H1 (cell line): ENCODE results near the gene GET3. TPM values are rescaled to one million over a fixed set of nuclear protein-coding genes. Genes with fewer than 3 reads are reported as not detected.

ENCODE experiments used
- CTCF ChIA-PET: fragments of 300-600 bp; sonication (Branson Sonifier 250); formaldehyde crosslinking; loops from one replicate; lab custom pipeline; 2021; ENCODE audit not compliant: partially characterized antibody; lab: Charles Lee
- POLR2A ChIA-PET: fragments of 300-600 bp; sonication (Branson Sonifier 250); formaldehyde crosslinking; loops from one replicate; lab custom pipeline; 2021; ENCODE audit warnings: inconsistent platforms; ENCODE audit not compliant: partially characterized antibody; lab: Charles Lee
- DNase-seq, 2 experiments: peaks; one replicate each; pipeline versions ENCODE4 v3.0.0 to v3.0.0-alpha.2; 2010 to 2022; ENCODE audit warnings: low spot score in 2 of 2, low read depth in 1 of 2, mixed read lengths in 1 of 2
- FAIRE-seq: peaks from 2 replicates; lab custom pipeline; 2011; peaks lifted over from hg19 to GRCh38; lab: Jason Lieb, UNC
- H2AFZ ChIP-seq: 2 replicates; pipeline ENCODE4 v1.8.1; 2012; ENCODE audit warnings: low read length, inconsistent platforms
- H2AK5ac ChIP-seq: 2 replicates; pipeline ENCODE4 v1.6.1; 2013; ENCODE audit warnings: low read depth, low read length
- H2BK120ac ChIP-seq: replicated peaks from 2 replicates; pipeline ENCODE3; 2013; ENCODE audit warnings: low read depth, low read length, inconsistent platforms
- H2BK12ac ChIP-seq: 2 replicates; pipeline ENCODE4 v1.6.1; 2013; ENCODE audit warnings: low read depth, low read length
- H2BK15ac ChIP-seq: 2 replicates; pipeline ENCODE4 v1.6.1; 2013; ENCODE audit warnings: low read length
- H2BK20ac ChIP-seq: 2 replicates; pipeline ENCODE4 v1.6.1; 2013; ENCODE audit warnings: low read length
- H2BK5ac ChIP-seq: 2 replicates; pipeline ENCODE4 v1.6.1; 2013; ENCODE audit warnings: low read depth, low read length
- H3K14ac ChIP-seq: 2 replicates; pipeline ENCODE4 v1.6.1; 2013; ENCODE audit warnings: inconsistent platforms; ENCODE audit not compliant: insufficient read length
- H3K18ac ChIP-seq: 2 replicates; pipeline ENCODE4 v1.6.1; 2013; ENCODE audit warnings: low read length; ENCODE audit errors: extremely low read depth
- H3K23ac ChIP-seq: 2 replicates; pipeline ENCODE4 v1.6.1; 2013; ENCODE audit warnings: inconsistent platforms; ENCODE audit not compliant: insufficient read length
- H3K23me2 ChIP-seq: 2 replicates; pipeline ENCODE4 v1.6.1; 2013; ENCODE audit warnings: low read depth, low read length
- H3K27ac ChIP-seq: 2 replicates; pipeline ENCODE4 v1.6.1; 2011; ENCODE audit warnings: low read depth, low read length, inconsistent platforms
- H3K27me3 ChIP-seq, 4 experiments: replicated peaks in 1 of 4; 1 replicate in 1 of 4; 2 replicates in 3 of 4; pipeline versions ENCODE4 v1.6.1 to v1.8.1; 2011 to 2013; ENCODE audit warnings: low read length in 3 of 4, mild to moderate bottlenecking in 3 of 4, inconsistent platforms in 2 of 4, mixed read lengths in 2 of 4, moderate library complexity in 1 of 4; ENCODE audit not compliant: control insufficient read depth in 3 of 4, insufficient read depth in 3 of 4; ENCODE audit errors: extremely low read depth in 1 of 4
- H3K36me3 ChIP-seq, 4 experiments: 2 replicates each; pipeline versions ENCODE4 v1.6.1 to v1.8.1; 2011 to 2013; ENCODE audit warnings: mild to moderate bottlenecking in 4 of 4, low read length in 3 of 4, moderate library complexity in 2 of 4, control low read depth in 1 of 4, inconsistent platforms in 1 of 4; ENCODE audit not compliant: insufficient read depth in 4 of 4, control insufficient read depth in 2 of 4
- H3K4ac ChIP-seq: replicated peaks from 2 replicates; pipeline ENCODE3; 2013; ENCODE audit warnings: low read length, low read depth, mixed read lengths, inconsistent platforms; ENCODE audit not compliant: insufficient read length
- H3K4me1 ChIP-seq, 4 experiments: replicated peaks in 1 of 4; 1 replicate in 1 of 4; 2 replicates in 3 of 4; pipeline versions ENCODE4 v1.6.1 to v1.8.1; 2011 to 2013; ENCODE audit warnings: low read length in 3 of 4, inconsistent platforms in 2 of 4, mixed read lengths in 1 of 4; ENCODE audit not compliant: insufficient read depth in 4 of 4, control insufficient read depth in 3 of 4
- H3K4me2 ChIP-seq, 2 experiments: 2 replicates each; pipeline versions ENCODE4 v1.6.1 to v1.8.1; 2011 to 2013; ENCODE audit warnings: low read depth in 2 of 2, low read length in 2 of 2, control low read depth in 1 of 2, inconsistent platforms in 1 of 2, mild to moderate bottlenecking in 1 of 2; ENCODE audit not compliant: insufficient read depth in 1 of 2
- H3K4me3 ChIP-seq, 4 experiments: fragments of 200-600, 300-600 bp in 1 of 4; sonication (generic), shearing (Covaris generic), sonication (Bioruptor Twin) in 1 of 4; 2 replicates each; pipeline versions ENCODE4 v1.5.1 to v1.8.1; 2011 to 2016; ENCODE audit warnings: low read length in 4 of 4, low read depth in 3 of 4, control low read depth in 2 of 4, inconsistent platforms in 2 of 4, mild to moderate bottlenecking in 2 of 4, mixed read lengths in 1 of 4, moderate library complexity in 1 of 4; ENCODE audit not compliant: insufficient read depth in 2 of 4; ENCODE audit errors: extremely low read depth in 1 of 4
- H3K56ac ChIP-seq: replicated peaks from 2 replicates; pipeline ENCODE3; 2013; ENCODE audit warnings: low read depth, mild to moderate bottlenecking, mixed read lengths, low read length, inconsistent platforms; ENCODE audit not compliant: insufficient read length
- H3K79me1 ChIP-seq: 2 replicates; pipeline ENCODE4 v1.6.1; 2013; ENCODE audit warnings: low read depth, low read length, control low read depth
- H3K79me2 ChIP-seq, 2 experiments: 2 replicates each; pipeline versions ENCODE4 v1.6.1 to v1.8.1; 2012 to 2013; ENCODE audit warnings: low read length in 2 of 2, mild to moderate bottlenecking in 2 of 2, inconsistent platforms in 1 of 2; ENCODE audit not compliant: insufficient read depth in 2 of 2, control insufficient read depth in 1 of 2
- H3K9ac ChIP-seq, 4 experiments: replicated peaks in 1 of 4; 1 replicate in 1 of 4; 2 replicates in 3 of 4; pipeline versions ENCODE4 v1.6.1 to v1.8.1; 2011 to 2013; ENCODE audit warnings: low read depth in 3 of 4, low read length in 3 of 4, control low read depth in 2 of 4, mild to moderate bottlenecking in 2 of 4, moderate library complexity in 2 of 4, inconsistent platforms in 1 of 4; ENCODE audit errors: extremely low read depth in 1 of 4
- H3K9me3 ChIP-seq, 2 experiments: 2 replicates each; pipeline versions ENCODE4 v1.6.1 to v1.8.1; 2012 to 2013; ENCODE audit warnings: mild to moderate bottlenecking in 2 of 2, moderate library complexity in 2 of 2, control low read depth in 1 of 2, inconsistent platforms in 1 of 2, low read depth in 1 of 2, low read length in 1 of 2, mixed read lengths in 1 of 2; ENCODE audit not compliant: insufficient read depth in 2 of 2
- H4K20me1 ChIP-seq, 2 experiments: replicated peaks in 1 of 2; 2 replicates each; pipeline versions ENCODE3 to v1.8.1; 2011 to 2013; ENCODE audit warnings: inconsistent platforms in 2 of 2, low read length in 2 of 2, mild to moderate bottlenecking in 1 of 2; ENCODE audit not compliant: insufficient read depth in 2 of 2, control insufficient read depth in 1 of 2
- H4K5ac ChIP-seq: 2 replicates; pipeline ENCODE4 v1.6.1; 2013; ENCODE audit warnings: low read length, low read depth, mixed read lengths, inconsistent platforms; ENCODE audit not compliant: insufficient read length
- H4K8ac ChIP-seq: 2 replicates; pipeline ENCODE4 v1.8.0; 2013; ENCODE audit warnings: mild to moderate bottlenecking, moderate library complexity, low read length, inconsistent platforms; ENCODE audit not compliant: insufficient read depth; ENCODE audit errors: extremely low read depth
- H4K91ac ChIP-seq: replicated peaks from 2 replicates; pipeline ENCODE3; 2013; ENCODE audit warnings: low read length, mixed read lengths, inconsistent platforms; ENCODE audit not compliant: insufficient read length
- CTBP2 ChIP-seq: IDR thresholded peaks from 2 replicates; pipeline ENCODE4 v1.7.0; 2011; ENCODE audit warnings: borderline replicate concordance, mild to moderate bottlenecking, moderate library complexity, mixed read lengths, low read length; ENCODE audit not compliant: insufficient read depth, insufficient read length
- GABPA ChIP-seq: IDR thresholded peaks from 2 replicates; pipeline ENCODE4 v1.6.1; 2011; ENCODE audit warnings: mild to moderate bottlenecking, low read length, moderate library complexity, borderline replicate concordance; ENCODE audit not compliant: insufficient read depth
- GTF2F1 ChIP-seq: IDR thresholded peaks from 2 replicates; pipeline ENCODE4 v1.6.1; 2012; ENCODE audit warnings: low read depth, low read length, improper control_type of control experiment, borderline replicate concordance
- KDM4A ChIP-seq: IDR thresholded peaks from one replicate; pipeline ENCODE4 v1.7.1; 2012; ENCODE audit warnings: low read depth, mild to moderate bottlenecking, moderate library complexity, low read length, inconsistent platforms; ENCODE audit not compliant: severe bottlenecking
- KDM5A ChIP-seq: fragments of 200-600 bp; IDR thresholded peaks from 2 replicates; pipeline ENCODE4 v1.7.1; 2012; ENCODE audit warnings: mild to moderate bottlenecking, low read length, inconsistent platforms, mixed read lengths
- SIRT6 ChIP-seq: IDR thresholded peaks from one replicate; pipeline ENCODE4 v1.7.1; 2012; ENCODE audit warnings: low read length, inconsistent platforms
- TAF1 ChIP-seq: IDR thresholded peaks from 2 replicates; pipeline ENCODE4 v1.6.1; 2011; ENCODE audit warnings: mild to moderate bottlenecking, low read depth, low read length
- TEAD4 ChIP-seq: IDR thresholded peaks from 2 replicates; pipeline ENCODE4 v1.6.1; 2012; ENCODE audit warnings: low read depth, low read length, inconsistent platforms, mixed read lengths
- ZNF274 ChIP-seq: IDR thresholded peaks from 2 replicates; pipeline ENCODE4 v1.7.0; 2012; ENCODE audit warnings: low read length, borderline replicate concordance; ENCODE audit errors: extremely low read depth
- WGBS, 2 experiments: shearing (Covaris generic) in 1 of 2; methylation state at CpG; one replicate each; pipeline versions ENCODE4 v1.1.6 to v1.1.7; 2013 to 2015; ENCODE audit warnings: low lambda C conversion rate in 2 of 2, mixed read lengths in 2 of 2, inconsistent platforms in 1 of 2, low coverage in 1 of 2, missing lambda C conversion rate in 1 of 2; ENCODE audit not compliant: insufficient replicate concordance in 2 of 2, insufficient coverage in 1 of 2, insufficient read length in 1 of 2; ENCODE audit errors: extremely low coverage in 1 of 2, missing lambda C conversion rate in 1 of 2; 5-methylcytosine and 5-hydroxymethylcytosine counted together
- polyA plus RNA-seq, 7 experiments: library from polyadenylated mRNA; depleted of rRNA in 3 of 7; stranded (reverse) in 5 of 7; unstranded in 2 of 7; fragments of >200 nt in 5 of 7; fragments of 200-250 nt in 2 of 7; gene quantifications; 1 replicate in 5 of 7; 2 replicates in 1 of 7; 4 replicates in 1 of 7; pipeline versions ENCODE4 v1.2.1 to v1.2.3, GENCODE V29; 2011 to 2013; ENCODE audit warnings: missing spikeins in 2 of 7, mixed read lengths in 2 of 7
- total RNA-seq: library from RNA; stranded (reverse); fragmentation: NEBNext Ultra II Directional; extraction: Animal tissue kit (Norgen Biotek cat#: 25700); gene quantifications from 2 replicates; pipeline ENCODE4 v1.2.1, GENCODE V29; 2021

The GET3 gene
- total and polyA plus RNA-seq, 2 of the 8 experiments (the other 6 are each of a cell fraction or from before 2014, with no cell fraction given) = 105 to 297 TPM

DNA sequence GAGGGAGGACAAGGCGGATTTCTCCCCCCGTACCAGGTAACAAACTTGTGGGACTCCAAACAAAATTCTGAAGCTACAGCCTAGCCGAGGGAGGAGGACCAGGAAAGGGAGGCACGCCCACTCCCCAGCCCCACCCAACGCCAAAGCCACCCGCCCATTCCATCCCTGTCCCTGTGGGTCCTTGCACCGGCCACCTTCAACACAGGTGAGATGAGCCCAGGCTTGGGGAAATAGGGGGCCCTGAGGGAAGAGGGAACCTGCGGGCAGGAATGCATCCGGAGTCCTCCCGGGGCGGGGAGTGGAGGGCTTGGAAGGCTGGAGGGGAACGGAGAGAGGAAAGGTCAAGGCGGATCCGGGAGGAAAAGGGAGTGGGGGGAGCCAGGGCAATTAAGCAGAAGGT, 14.3 kb downstream of the GET3 start, which contains the start of gene BEST2:
BEST2 (plus strand) TSS at position 157 of the 400 bp plus-strand sequence. CDS start 802 bp downstream, outside the sequence.
- ChIA-PET CTCF (interaction anchor here (0.8 to 17.5 kb wide), 5 partner anchors 10 to 73 kb away, joined by 3 to 288 read pairs (median 6); partner anchors contain the start of genes JUNB, PRDX2, RNASEH2A and THSD8), POLR2A (interaction anchor here (0.7 to 10.3 kb wide), 16 partner anchors 9 to 126 kb away, joined by 3 to 104 read pairs (median 6); partner anchors contain the start of genes DHPS, FBXW9, GET3 and JUNB)
- Histone ChIP-seq H3K23ac (no peak within 1 kb of the TSS), H2BK120ac (no peak within 1 kb of the TSS), H3K27ac (no peak within 1 kb of the TSS), H3K18ac (peak within 1 kb of the TSS; percentile 60), H3K56ac (no peak within 1 kb of the TSS), H3K23me2 (peaks cover 8% of the 10 kb centered on the region), H3K4me3 (peak within 1 kb of the TSS; percentile 45 to 63 (median 47)), H3K4me1 (peaks cover 0 to 10% (median 4%) of the 10 kb centered on the region in 4 experiments; a peak in 4 of 7 replicates), H2BK5ac (peak within 1 kb of the TSS; percentile 39; the same call in 1 of the 2 replicates), H3K9me3 (no peaks in the 10 kb centered on the region), H4K91ac (no peak within 1 kb of the TSS), H3K14ac (no peak within 1 kb of the TSS), H3K4me2 (peak within 1 kb of the TSS; percentile 70 to 74), H2BK20ac (0 out of 2 replicates have a peak within 1 kb of the TSS, but pooled peaks have one; percentile 5), H2BK15ac (peak within 1 kb of the TSS; percentile 65), H2AFZ (peak within 1 kb of the TSS; percentile 95; the same call in 1 of the 2 replicates), H2BK12ac (peak within 1 kb of the TSS; percentile 63; the same call in 1 of the 2 replicates), H3K79me1 (no peaks in the 10 kb centered on the region), H3K27me3 (no peaks in the 10 kb centered on the region; a peak in 3 of 7 replicates), H4K5ac (no peak within 1 kb of the TSS), H3K4ac (peak within 1 kb of the TSS; percentile 69), H3K36me3 (peaks cover 0 to 10% (median 5%) of the 10 kb centered on the region in 4 experiments; a peak in 4 of 8 replicates), H3K9ac (peak within 1 kb of the TSS in 1 of 4 experiments; percentile 45; a peak in 2 of 7 replicates), H2AK5ac (peak within 1 kb of the TSS; percentile 86; the same call in 1 of the 2 replicates), H4K20me1 (peaks cover 0 to 2% of the 10 kb centered on the region in 2 experiments), H3K79me2 (no peaks in the 10 kb centered on the region), H4K8ac (peak within 1 kb of the TSS; percentile 65)
- 8% methylated on average over 8 of the region's 14 CpGs; no CpG with 5 or more reads in 1 of the 2 experiments for WGBS, 2 experiments
- no peak for FAIRE-seq
- TF ChIP-seq CTBP2 (peak; percentile 29), GABPA (0 out of 2 replicates have a peak, but pooled peaks have one; percentile 55), KDM4A (peak; percentile 47), ZNF274 (no peak), KDM5A (no peak), SIRT6 (no peak), TEAD4 (0 out of 2 replicates have a peak, but pooled peaks have one; percentile 33), GTF2F1 (no peak), TAF1 (0 out of 2 replicates have a peak, but pooled peaks have one; percentile 20)
- DNase-seq = peak in 1 of 2 experiments; percentile 77
